ENCODE measurements around the gene HPN. TPM values are rescaled to one million over a fixed set of nuclear protein-coding genes. Genes with fewer than 3 reads are reported as not detected.
A peak's percentile ranks its signal among the peaks of the same experiment; 100 is the strongest.

HPN gene
- total and polyA plus RNA-seq, 2 donors (not counting 3 experiments of a cell fraction or from before 2014, with no cell fraction given): 0.10 TPM; not detected in 1

DNA sequence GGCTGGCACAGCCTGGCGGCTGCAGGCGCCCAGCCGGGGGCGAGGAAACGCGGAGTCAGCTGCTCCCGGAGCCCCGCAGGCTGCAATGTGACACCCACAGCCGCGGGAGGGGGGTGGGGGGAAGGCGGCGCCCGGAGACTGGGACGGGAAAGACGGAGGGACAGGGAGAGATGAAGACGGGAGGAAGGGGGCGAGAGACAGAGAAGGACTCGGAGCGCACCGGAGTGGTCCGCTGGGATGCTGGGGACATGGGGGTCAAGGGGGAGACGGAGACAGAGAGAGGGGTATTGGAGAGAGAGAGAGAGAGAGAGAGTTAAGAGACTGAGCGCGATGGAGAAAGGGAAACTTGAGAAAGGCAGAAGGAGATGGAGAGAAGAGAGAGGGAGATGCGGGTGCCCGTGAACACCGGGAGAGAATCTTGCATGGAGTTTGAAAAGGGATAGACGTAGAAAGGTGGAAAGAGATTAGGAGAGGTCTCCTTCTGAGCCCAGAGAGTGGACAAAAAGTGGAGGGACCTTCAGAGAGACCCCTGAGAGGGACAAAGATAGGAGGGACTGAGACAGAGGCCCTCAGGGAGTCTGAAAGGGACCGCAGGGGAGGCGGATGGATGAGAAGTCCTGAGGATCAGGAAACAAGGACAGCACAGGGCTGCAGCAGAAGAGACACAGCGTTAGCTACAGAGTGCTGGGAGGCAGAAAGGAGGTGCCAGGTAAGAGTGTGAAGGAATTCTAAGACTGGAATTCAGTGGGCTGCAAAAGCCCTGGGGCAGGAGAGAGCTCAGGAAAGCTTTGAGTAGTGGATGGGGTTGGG is 10.2 kb upstream of the HPN start:
- Histone ChIP-seq H2AFZ (ENCODE audit: low read depth, low read length) (peak overlapping the region; percentile 81), H3K4me1 (ENCODE audit: control insufficient read depth, extremely low read depth, insufficient read depth, low read length) (peaks cover 2% of the 10 kb centered on the region), H3K27ac (ENCODE audit: insufficient read depth, low read depth, low read length) (no peak overlapping the region), H3K9me3 (replicated peaks; ENCODE audit: control insufficient read depth, insufficient read depth, low read length) (no peaks in the 10 kb centered on the region), H3K4me3 (replicated peaks in 1 of 3; ENCODE audit: insufficient read depth in 1 of 3, low read depth in 1 of 3, low read length in 3 of 3) (peak overlapping the region; percentile 42 to 71 (median 47)), H3K4me2 (ENCODE audit: insufficient read depth, low read length) (peak overlapping the region; percentile 68), H3K27me3 (ENCODE audit: control insufficient read depth in 2 of 2, insufficient read depth in 2 of 2, low read length in 2 of 2) (no peaks in the 10 kb centered on the region), H4K20me1 (replicated peaks; ENCODE audit: control insufficient read depth, extremely low read depth, insufficient read depth, low read length) (no peaks in the 10 kb centered on the region), H3K36me3 (ENCODE audit: control insufficient read depth in 2 of 2, extremely low read depth in 1 of 2, insufficient read depth in 2 of 2, low read length in 2 of 2) (peaks cover 0 to 15% of the 10 kb centered on the region in 2 experiments), H3K9ac (replicated peaks; ENCODE audit: extremely low read depth, insufficient read depth, low read length) (no peak overlapping the region), H3K9me1 (replicated peaks; ENCODE audit: control insufficient read depth, extremely low read depth, insufficient read depth, low read length) (no peaks in the 10 kb centered on the region), H3K79me2 (ENCODE audit: control insufficient read depth, insufficient read depth, low read length) (no peaks in the 10 kb centered on the region)
- dilution Hi-C loops (cut with MboI; ENCODE audit: extremely low pct_ligation_motif_present, low sequenced_read_pairs) (no loop called here), intact Hi-C loops (cut with micrococcal nuclease) (loop anchor here (5.0 to 10.0 kb wide), 2 partner anchors 59 to 234 kb away; partner anchors contain the start of gene USF2)
- no TSS peak for BruUV-seq (replicated peaks)
- DNase-seq (ENCODE audit: low read depth, low spot score): no peak
- POLR2A ChIA-PET: interaction anchor here (0.7 kb wide), 1 partner anchor 13 kb away, joined by 3 read pairs; no protein-coding TSS in a partner anchor
- TF ChIP-seq EZH2 (IDR thresholded peaks at IDR 0.05; ENCODE audit: borderline replicate concordance, low read depth, low read length, severe bottlenecking): no peak
- TF ChIP-seq POLR2AphosphoS5 (IDR thresholded peaks at IDR 0.05; ENCODE audit: insufficient read depth, low read depth, low read length): no peak
- TF ChIP-seq CTCF (IDR thresholded peaks at IDR 0.05; ENCODE audit: extremely low read depth in 1 of 2, insufficient read depth in 1 of 2, low read depth in 1 of 2, low read length in 2 of 2): no peak
- TF ChIP-seq, protein P1, sequence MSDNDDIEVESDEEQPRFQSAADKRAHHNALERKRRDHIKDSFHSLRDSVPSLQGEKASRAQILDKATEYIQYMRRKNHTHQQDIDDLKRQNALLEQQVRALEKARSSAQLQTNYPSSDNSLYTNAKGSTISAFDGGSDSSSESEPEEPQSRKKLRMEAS (IDR thresholded peaks at IDR 0.05; ENCODE audit: insufficient read depth, insufficient read length): no peak
- no peak for TF ChIP-seq JUN (IDR thresholded peaks at IDR 0.05; ENCODE audit: borderline replicate concordance, insufficient read depth, insufficient read length, low read depth)
- TF ChIP-seq FOS (IDR thresholded peaks at IDR 0.05; ENCODE audit: borderline replicate concordance, insufficient read depth, low read length): no peak
- TF ChIP-seq MYC (IDR thresholded peaks at IDR 0.05; ENCODE audit: low read depth, low read length): no peak
- TF ChIP-seq GATA2 (IDR thresholded peaks at IDR 0.05; ENCODE audit: insufficient read depth, insufficient read length, low read depth, low read length): no peak
- no peak for TF ChIP-seq POLR2A (IDR thresholded peaks at IDR 0.05; ENCODE audit: low read depth, low read length)
- no peak for FAIRE-seq
- CTCF ChIA-PET: interaction anchor here (0.9 to 2.1 kb wide), 3 partner anchors 13 to 25 kb away, joined by 3 to 14 read pairs (median 4); no protein-coding TSS in a partner anchor
